Measurements from ENCODE around the gene PRX.

DNA sequence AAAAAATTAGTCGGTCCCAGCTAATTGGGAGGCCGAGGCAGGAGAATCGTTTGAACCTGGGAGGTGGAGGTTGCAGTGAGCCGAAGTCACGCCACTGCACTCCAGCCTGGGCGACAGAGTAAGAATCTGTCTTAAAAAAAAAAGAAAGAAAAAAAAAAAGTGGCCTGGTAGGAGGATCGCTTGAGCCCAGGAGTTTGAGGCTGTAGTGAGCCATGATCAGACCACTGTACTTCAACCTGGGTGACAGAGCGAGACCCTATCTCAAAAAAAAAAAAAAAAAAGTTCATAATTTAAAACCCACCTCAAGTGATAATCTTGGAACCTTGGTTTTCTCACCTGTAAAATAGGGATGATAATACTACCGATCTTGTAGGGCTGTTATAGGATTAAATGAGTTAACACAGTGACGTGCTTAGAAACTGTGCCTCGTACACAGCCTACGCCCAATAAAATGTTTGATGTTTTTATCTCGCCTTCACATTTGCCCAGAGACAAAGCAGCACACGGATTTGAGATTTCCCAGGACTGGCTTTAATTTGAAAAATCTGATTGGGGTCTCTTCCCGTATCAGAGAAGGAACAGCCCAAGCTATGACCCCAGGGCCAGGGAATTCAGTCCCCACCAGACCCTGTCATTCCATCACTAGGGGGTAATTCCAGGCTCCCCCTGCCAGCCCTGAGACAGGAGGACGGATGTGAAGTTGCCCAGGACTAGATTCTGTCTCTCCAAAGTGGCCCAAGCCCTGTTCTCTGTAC, 9.0 kb upstream of the PRX start:
- TF ChIP-seq CTCF (conservative IDR thresholded peaks at IDR 0.05) (no peak), EZH2 (IDR thresholded peaks at IDR 0.05; ENCODE audit: low read depth) (no peak)
